ENCODE data around the gene MTHFSD.

- TF ChIP-seq CTCF (IDR thresholded peaks at IDR 0.05), result no peak
- TF ChIP-seq POLR2A (IDR thresholded peaks at IDR 0.05), result no peak
- TF ChIP-seq POLR2AphosphoS5 (IDR thresholded peaks at IDR 0.05), result peak; percentile 41
- no peak for TF ChIP-seq EP300 (IDR thresholded peaks at IDR 0.05)
These were observed 51.9 kb downstream of the MTHFSD start for GRCh38 chr16:86502856-86503748.

All from gastroesophageal sphincter (tissue), 3 donors.